Measurements from ENCODE around the gene FAAH. TPM values are rescaled to one million over a fixed set of nuclear protein-coding genes. Genes with fewer than 3 reads are reported as not detected.
"Not testable (repeated sequence)": the region's sequence is repeated elsewhere in the genome, so short reads cannot be mapped to it uniquely, and the experiment has no call there.

FAAH gene
- total RNA-seq, result 10 to 100 TPM in 2 of 5 donors, 1 to 10 TPM in 3; 5.9 to 10.4 (median 9.5) TPM
- total RNA-seq (2013), result 3.1 TPM
- total RNA-seq, result 3.0 to 9.6 (median 6.7) reads per million in 29 experiments

- POLR2A ChIA-PET, result no interaction called here
- Histone ChIP-seq H3K36me3 (ENCODE audit: control insufficient read depth in 2 of 2, extremely low read depth in 1 of 2, insufficient read depth in 1 of 2, low read length in 1 of 2) (no peaks in the 10 kb centered on the region), H3K27ac (ENCODE audit: low read length) (no peak within 1 kb of the TSS), H3K4me1 (ENCODE audit: control insufficient read depth in 1 of 2, extremely low read depth in 1 of 2, insufficient read depth in 2 of 2, low read length in 2 of 2) (peaks cover 0 to 11% of the 10 kb centered on the region in 2 experiments), H3K9me3 (no peaks in the 10 kb centered on the region), H3K27me3 (replicated peaks in 1 of 2; ENCODE audit: control insufficient read depth in 2 of 2, extremely low read depth in 1 of 2, insufficient read depth in 2 of 2, low read length in 1 of 2) (peaks cover 0 to 36% of the 10 kb centered on the region in 2 experiments), H3K4me3 (ENCODE audit: control insufficient read depth in 1 of 2, extremely low read depth in 1 of 2, low read length in 1 of 2) (peak within 1 kb of the TSS; percentile 38 to 69)
- 15% methylated on average over 63 of the region's 75 CpGs for WGBS (ENCODE audit: insufficient coverage)
- CTCF ChIA-PET, result no interaction called here
- Mint-ChIP-seq H3K27me3 (peaks cover 23 to 32% of the 10 kb centered on the region in 2 donors), H3K36me3 (peaks cover 27% of the 10 kb centered on the region), H3K4me1 (peaks cover 7 to 14% (median 13%) of the 10 kb centered on the region in 3 donors), H3K27ac (no peak within 1 kb of the TSS), H3K4me3 (peak within 1 kb of the TSS; percentile 72 to 77 (median 75)), H3K9me3 (peaks cover 0 to 7% (median 6%) of the 10 kb centered on the region in 3 donors)
- DNase-seq (peak in 29 of 35 experiments; percentile 11 to 65 (median 32)), ATAC-seq (replicated peaks in 1 of 4) (peak; percentile 68 to 85 (median 80))
Measured at GRCh38 chr1:46394108-46394871, at the start of gene FAAH. Gene FAAH, plus strand, starts transcription at chr1:46394317. Its CDS starts 32 bp downstream, at chr1:46394349.

- Histone ChIP-seq H3K4me1 (ENCODE audit: control insufficient read depth in 1 of 2, extremely low read depth in 1 of 2, insufficient read depth in 2 of 2, low read length in 2 of 2) (peaks cover 2 to 26% of the 10 kb centered on the region in 2 experiments), H3K27ac (ENCODE audit: low read length) (no peak overlapping the region), H3K27me3 (replicated peaks in 1 of 2; ENCODE audit: control insufficient read depth in 2 of 2, extremely low read depth in 1 of 2, insufficient read depth in 2 of 2, low read length in 1 of 2) (no peaks in the 10 kb centered on the region), H3K9me3 (no peaks in the 10 kb centered on the region), H3K36me3 (ENCODE audit: control insufficient read depth in 2 of 2, extremely low read depth in 1 of 2, insufficient read depth in 1 of 2, low read length in 1 of 2) (peaks cover 1 to 36% of the 10 kb centered on the region in 2 donors), H3K4me3 (ENCODE audit: control insufficient read depth in 1 of 2, extremely low read depth in 1 of 2, low read length in 1 of 2) (no peak overlapping the region)
- DNase-seq, result no peak
- ChIA-PET POLR2A (interaction anchor here in 1 of 2 donors (0.6 kb wide), 1 partner anchor 41 kb away, joined by 3 read pairs; no protein-coding TSS in a partner anchor), CTCF (interaction anchor here in 1 of 2 donors (0.6 to 1.0 kb wide), 3 partner anchors 42 to 121 kb away, joined by 3 read pairs; no protein-coding TSS in a partner anchor)
- Mint-ChIP-seq H3K4me1 (peaks cover 48 to 54% (median 49%) of the 10 kb centered on the region in 3 donors), H3K9me3 (no peaks in the 10 kb centered on the region), H3K27ac (peak overlapping the region in 1 of 2 donors; percentile 45), H3K36me3 (peaks cover 29% of the 10 kb centered on the region), H3K27me3 (no peaks in the 10 kb centered on the region), H3K4me3 (no peak overlapping the region)
- ATAC-seq (replicated peaks in 1 of 4), result no peak
- 100% methylated on average over 1 of the region's 3 CpGs for WGBS (ENCODE audit: insufficient coverage)
Measured at GRCh38 chr1:46344481-46344880, 49.6 kb upstream of the FAAH start.

- ChIA-PET CTCF (interaction anchor here in 1 of 2 donors (1.3 kb wide), 1 partner anchor 17 kb away, joined by 3 read pairs; no protein-coding TSS in a partner anchor), POLR2A (no interaction called here)
- H3K36me3 Mint-ChIP-seq, result peaks cover 36% of the 10 kb centered on the region
- H3K27ac Mint-ChIP-seq, result peak overlapping the region in 1 of 2 donors; percentile 22
- ATAC-seq (replicated peaks in 1 of 4) (no peak), DNase-seq (no peak)
- Histone ChIP-seq H3K27me3 (replicated peaks in 1 of 2; ENCODE audit: control insufficient read depth in 2 of 2, extremely low read depth in 1 of 2, insufficient read depth in 2 of 2, low read length in 1 of 2) (no peaks in the 10 kb centered on the region), H3K9me3 (no peaks in the 10 kb centered on the region), H3K27ac (ENCODE audit: low read length) (no peak overlapping the region), H3K36me3 (ENCODE audit: control insufficient read depth in 2 of 2, extremely low read depth in 1 of 2, insufficient read depth in 1 of 2, low read length in 1 of 2) (peaks cover 7 to 44% of the 10 kb centered on the region in 2 donors), H3K4me1 (ENCODE audit: control insufficient read depth in 1 of 2, extremely low read depth in 1 of 2, insufficient read depth in 2 of 2, low read length in 2 of 2) (peaks cover 0 to 18% of the 10 kb centered on the region in 2 experiments), H3K4me3 (ENCODE audit: control insufficient read depth in 1 of 2, extremely low read depth in 1 of 2, low read length in 1 of 2) (no peak overlapping the region)
- no peaks in the 10 kb centered on the region for H3K9me3 Mint-ChIP-seq
- H3K27me3 Mint-ChIP-seq, result no peaks in the 10 kb centered on the region
- H3K4me1 Mint-ChIP-seq, result peaks cover 45 to 52% (median 45%) of the 10 kb centered on the region in 3 donors
- no peak overlapping the region for H3K4me3 Mint-ChIP-seq
Measured at GRCh38 chr1:46345281-46345680, 48.8 kb upstream of the FAAH start.

GRCh38 chr1:46352363-46352762 is 41.8 kb upstream of the FAAH start:
- peaks cover 36% of the 10 kb centered on the region for H3K36me3 Mint-ChIP-seq

GRCh38 chr1:46355920-46356319 is 38.2 kb upstream of the FAAH start:
- H3K27ac ChIP-seq (ENCODE audit: low read length); H3K9me3 Mint-ChIP-seq; H3K4me1 Mint-ChIP-seq; H3K27me3 ChIP-seq (replicated peaks in 1 of 2; ENCODE audit: control insufficient read depth in 2 of 2, extremely low read depth in 1 of 2, insufficient read depth in 2 of 2, low read length in 1 of 2); H3K27me3 Mint-ChIP-seq; ATAC-seq (replicated peaks in 1 of 4); H3K4me3 ChIP-seq (ENCODE audit: control insufficient read depth in 1 of 2, extremely low read depth in 1 of 2, low read length in 1 of 2); H3K4me1 ChIP-seq (ENCODE audit: control insufficient read depth in 1 of 2, extremely low read depth in 1 of 2, insufficient read depth in 2 of 2, low read length in 2 of 2); DNase-seq; H3K9me3 ChIP-seq; POLR2A ChIA-PET; H3K4me3 Mint-ChIP-seq; H3K27ac Mint-ChIP-seq: not testable (repeated sequence)
- H3K36me3 ChIP-seq (ENCODE audit: control insufficient read depth in 2 of 2, extremely low read depth in 1 of 2, insufficient read depth in 1 of 2, low read length in 1 of 2), result peaks cover 6 to 43% of the 10 kb centered on the region in 2 donors
- 100% methylated on average over 1 of the region's 5 CpGs for WGBS (ENCODE audit: insufficient coverage)
- CTCF ChIA-PET, result interaction anchor here (0.5 to 1.6 kb wide), 4 partner anchors 8 to 18 kb away, joined by 3 to 5 read pairs (median 4); no protein-coding TSS in a partner anchor
- H3K36me3 Mint-ChIP-seq, result peaks cover 29% of the 10 kb centered on the region

More at GRCh38 chr1:46352363-46352762, 41.8 kb upstream of the FAAH start:
- Mint-ChIP-seq H3K27me3 (no peaks in the 10 kb centered on the region), H3K9me3 (no peaks in the 10 kb centered on the region), H3K4me3 (no peak overlapping the region), H3K27ac (no peak overlapping the region), H3K4me1 (peaks cover 8% of the 10 kb centered on the region in 3 donors)
- Histone ChIP-seq H3K4me3 (ENCODE audit: control insufficient read depth in 1 of 2, extremely low read depth in 1 of 2, low read length in 1 of 2) (no peak overlapping the region), H3K9me3 (no peaks in the 10 kb centered on the region), H3K27ac (ENCODE audit: low read length) (no peak overlapping the region), H3K27me3 (replicated peaks in 1 of 2; ENCODE audit: control insufficient read depth in 2 of 2, extremely low read depth in 1 of 2, insufficient read depth in 2 of 2, low read length in 1 of 2) (no peaks in the 10 kb centered on the region), H3K4me1 (ENCODE audit: control insufficient read depth in 1 of 2, extremely low read depth in 1 of 2, insufficient read depth in 2 of 2, low read length in 2 of 2) (no peaks in the 10 kb centered on the region), H3K36me3 (ENCODE audit: control insufficient read depth in 2 of 2, extremely low read depth in 1 of 2, insufficient read depth in 1 of 2, low read length in 1 of 2) (peaks cover 12 to 46% of the 10 kb centered on the region in 2 donors)
- no peak for ATAC-seq (replicated peaks in 1 of 4)
- CTCF ChIA-PET, result no interaction called here
- POLR2A ChIA-PET, result no interaction called here
- DNase-seq, result no peak
- 94% methylated on average over 2 of the region's 2 CpGs for WGBS (ENCODE audit: insufficient coverage)

DNA sequence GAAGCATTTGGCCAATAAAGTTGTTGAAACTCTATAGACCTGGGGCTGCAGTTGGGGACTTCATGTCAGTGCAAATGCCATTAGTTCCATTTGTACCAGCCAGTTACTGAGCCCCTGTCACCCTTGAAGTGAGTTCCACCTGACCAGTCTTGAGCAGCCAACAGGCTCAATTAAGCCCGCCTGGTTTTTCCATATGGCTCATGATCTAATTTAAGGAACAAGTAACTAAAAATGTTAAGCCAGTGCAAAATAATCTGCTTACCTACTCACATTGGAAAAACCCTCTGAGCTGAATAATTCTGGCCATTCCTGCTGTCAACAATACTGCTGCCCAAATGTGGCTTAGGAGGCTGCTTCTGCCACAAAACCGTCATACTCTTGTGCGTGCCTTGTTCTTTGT is 32.0 kb upstream of the FAAH start:
- Mint-ChIP-seq H3K36me3 (peaks cover 41% of the 10 kb centered on the region), H3K4me1 (no peaks in the 10 kb centered on the region), H3K27me3 (no peaks in the 10 kb centered on the region), H3K4me3 (no peak overlapping the region), H3K27ac (no peak overlapping the region), H3K9me3 (no peaks in the 10 kb centered on the region)
- Histone ChIP-seq H3K36me3 (ENCODE audit: control insufficient read depth in 2 of 2, extremely low read depth in 1 of 2, insufficient read depth in 1 of 2, low read length in 1 of 2) (peaks cover 8 to 63% of the 10 kb centered on the region in 2 donors), H3K9me3 (no peaks in the 10 kb centered on the region), H3K27me3 (replicated peaks in 1 of 2; ENCODE audit: control insufficient read depth in 2 of 2, extremely low read depth in 1 of 2, insufficient read depth in 2 of 2, low read length in 1 of 2) (no peaks in the 10 kb centered on the region), H3K27ac (ENCODE audit: low read length) (no peak overlapping the region), H3K4me3 (ENCODE audit: control insufficient read depth in 1 of 2, extremely low read depth in 1 of 2, low read length in 1 of 2) (no peak overlapping the region), H3K4me1 (ENCODE audit: control insufficient read depth in 1 of 2, extremely low read depth in 1 of 2, insufficient read depth in 2 of 2, low read length in 2 of 2) (no peaks in the 10 kb centered on the region)
- POLR2A ChIA-PET, result no interaction called here
- CTCF ChIA-PET, result no interaction called here
- WGBS (ENCODE audit: insufficient coverage), result no CpG with 5 or more reads among the region's 3 CpGs
- ATAC-seq (replicated peaks in 1 of 4), result no peak
- no peak for DNase-seq
